Astrocyte of the cerebellum (primary cell): ENCODE data around the gene VPS51.

Experiments
- DNase-seq: peaks from one replicate; pipeline ENCODE4 v3.0.0-alpha.2; 2011; ENCODE audit warnings: low read depth
- H3K4me3 ChIP-seq: 2 replicates; pipeline ENCODE4 v1.5.1; 2011; ENCODE audit warnings: mild to moderate bottlenecking, low read depth, low read length, moderate library complexity
- CTCF ChIP-seq: IDR thresholded peaks from 2 replicates; pipeline ENCODE4 v1.5.1; 2012; ENCODE audit warnings: low read length, low read depth, moderate library complexity, mild to moderate bottlenecking; ENCODE audit errors: missing control alignments
- in situ Hi-C: cut with HindIII; loops from 2 replicates; pipeline ENCODE4 v1.10.0; 2017; ENCODE audit warnings: low sequenced_read_pairs

Gene VPS51

GRCh38 chr11:65063532-65063931 is 32.5 kb upstream of the VPS51 start:
- no peak overlapping the region for H3K4me3 ChIP-seq
- no peak for TF ChIP-seq CTCF
- no peak for DNase-seq
- in situ Hi-C loops = no loop called here

- in situ Hi-C loops = no loop called here
Observed at GRCh38 chr11:65064847-65065240, 31.2 kb upstream of the VPS51 start.

GRCh38 chr11:65065851-65066250 is 30.2 kb upstream of the VPS51 start:
- TF ChIP-seq CTCF = no peak
- no peak for DNase-seq
- no peak overlapping the region for H3K4me3 ChIP-seq
- in situ Hi-C loops = no loop called here

More at GRCh38 chr11:65064847-65065240, 31.2 kb upstream of the VPS51 start:
- no peak for DNase-seq
- TF ChIP-seq CTCF = no peak
- no peak overlapping the region for H3K4me3 ChIP-seq

GRCh38 chr11:65066315-65066714 is 29.7 kb upstream of the VPS51 start:
- no peak overlapping the region for H3K4me3 ChIP-seq
- no peak for DNase-seq
- in situ Hi-C loops = no loop called here
- no peak for TF ChIP-seq CTCF

GRCh38 chr11:65066805-65067291 is 29.2 kb upstream of the VPS51 start:
- in situ Hi-C loops = no loop called here
- no peak for TF ChIP-seq CTCF
- no peak for DNase-seq
- no peak overlapping the region for H3K4me3 ChIP-seq

GRCh38 chr11:65067446-65067845 is 28.6 kb upstream of the VPS51 start:
- no peak overlapping the region for H3K4me3 ChIP-seq
- no peak for DNase-seq
- in situ Hi-C loops = no loop called here
- no peak for TF ChIP-seq CTCF

GRCh38 chr11:65069217-65069616 is 26.8 kb upstream of the VPS51 start:
- TF ChIP-seq CTCF = no peak
- no peak overlapping the region for H3K4me3 ChIP-seq
- in situ Hi-C loops = no loop called here
- no peak for DNase-seq
